Ovary (tissue), 9 donors: ENCODE results near the gene CCDC83. TPM values are rescaled to one million over a fixed set of nuclear protein-coding genes. Genes with fewer than 3 reads are reported as not detected.

ENCODE experiments used
- DNase-seq, 5 donors: peaks; one replicate each; pipeline ENCODE4 v3.0.0-alpha.2; 2019 to 2020
- H3K27ac ChIP-seq, 2 donors: fragments of 200-600 bp; one replicate each; pipeline versions ENCODE4 v1.5.1 to v1.8.0; 2019 to 2022
- H3K27me3 ChIP-seq: fragments of 200-600 bp; one replicate; pipeline ENCODE4 v1.8.0; 2022
- H3K36me3 ChIP-seq: fragments of 200-600 bp; sonication (generic); one replicate; pipeline ENCODE4 v1.5.1; 2019
- H3K4me1 ChIP-seq: one replicate; pipeline ENCODE4 v1.8.1; 2013; ENCODE audit warnings: mild to moderate bottlenecking, moderate library complexity; ENCODE audit not compliant: insufficient read depth
- H3K4me3 ChIP-seq: fragments of 200-600 bp; sonication (generic); one replicate; pipeline ENCODE4 v1.5.1; 2017
- H3K9me3 ChIP-seq, 2 donors: fragments of 200-600 bp in 1 of 2; sonication (generic) in 1 of 2; one replicate each; pipeline versions ENCODE4 v1.5.1 to v1.8.1; 2013 to 2019; ENCODE audit warnings: mild to moderate bottlenecking in 1 of 2, moderate library complexity in 1 of 2
- EP300 ChIP-seq: sonication (generic); formaldehyde crosslinking; IDR thresholded peaks from one replicate; pipeline ENCODE4 v1.6.1; 2017; ENCODE audit warnings: antibody characterized with exemption
- POLR2A ChIP-seq: fragments of 450-650 bp; IDR thresholded peaks from one replicate; pipeline ENCODE4 v1.6.1; 2017; ENCODE audit warnings: antibody characterized with exemption, mild to moderate bottlenecking, moderate library complexity
- WGBS, 3 donors: extraction: QIAGEN DNeasy Blood & Tissue Kit in 1 of 3; methylation state at CpG; one replicate each; pipeline versions ENCODE4 v1.1.5 to v1.1.7; 2013 to 2017; 5-methylcytosine and 5-hydroxymethylcytosine counted together
- intact Hi-C, 4 donors: fragments of 100-400 bp; cut with DNase I; formaldehyde crosslinking; loops; one replicate each; pipeline versions ENCODE4 v1.11.0 to v1.15.1; 2022 to 2023
- polyA plus RNA-seq, 2 donors: library from polyadenylated mRNA; stranded (reverse); fragments of 200-250 nt in 1 of 2; fragments of 350-450 nt in 1 of 2; fragmentation: Illumina TruSeq in 1 of 2; extraction: RNeasy Lipid Tissue Mini Kit (QIAGEN cat#74804) in 1 of 2; gene quantifications; one replicate each; pipeline ENCODE4 v1.2.3, GENCODE V29; 2013 to 2014
- total RNA-seq, 7 donors: library from RNA; depleted of rRNA in 2 of 7; stranded (reverse); fragments of >200 nt in 2 of 7; fragmentation: NEBNext Ultra II Directional in 3 of 7; extraction: Animal tissue kit (Norgen Biotek cat#: 25700) in 3 of 7; gene quantifications; one replicate each; pipeline versions ENCODE4 v1.1.0 to v1.2.4, GENCODE V29; 2016 to 2023
- TF ChIP-seq, protein P1 (sequence below), 3 donors: fragments of 450-650 bp in 2 of 3; fragments of 200-600 bp in 1 of 3; IDR thresholded peaks; one replicate each; pipeline versions ENCODE4 v1.5.1 to v1.8.0; 2016 to 2022; ENCODE audit warnings: antibody characterized with exemption in 3 of 3, mild to moderate bottlenecking in 1 of 3
- donor health status: DM: no; HTN: no; CAD: no; lungs with moderate emphysema.
- donor health status: DM: no; HTN: no; CAD: no.
- donor health status: Bipolar disorder and iron deficiency.
- donor health status: DM: yes; HTN: yes; CAD: no.
- donor health status: DM: no; HTN: no; CAD: no.
- donor health status: DM: yes; HTN: yes; CAD: no.

CCDC83 gene
- total and polyA plus RNA-seq, 9 donors, result not detected

DNA sequence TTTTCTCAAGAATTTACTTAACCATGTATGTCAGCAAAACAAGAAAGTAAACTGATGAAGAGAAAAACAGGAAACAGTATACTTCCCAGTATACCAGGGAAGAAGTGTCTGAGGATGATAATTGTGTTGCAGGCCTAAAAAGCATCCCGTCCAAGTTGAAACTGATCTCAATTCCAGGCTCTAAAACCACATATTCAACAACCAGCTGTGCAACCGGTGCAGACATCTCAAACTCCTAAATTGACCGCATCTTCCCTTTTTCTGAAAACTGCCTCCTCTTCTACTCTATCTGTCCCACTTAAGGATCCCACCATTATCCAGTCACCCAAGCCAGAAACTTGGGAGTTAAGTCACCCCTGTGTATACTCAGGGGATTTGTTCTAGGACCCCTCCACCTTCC, 47.2 kb downstream of the CCDC83 start:
- Histone ChIP-seq H3K4me3 (no peak overlapping the region), H3K27ac (no peak overlapping the region), H3K27me3 (no peaks in the 10 kb centered on the region), H3K9me3 (no peaks in the 10 kb centered on the region), H3K4me1 (no peaks in the 10 kb centered on the region), H3K36me3 (no peaks in the 10 kb centered on the region)
- intact Hi-C loops, result no loop called here
- WGBS, 3 donors, result 82 to 85% (median 84%) methylated on average over 3 of the region's 3 CpGs
- no peak for DNase-seq
- TF ChIP-seq EP300, result no peak
- TF ChIP-seq, protein P1, sequence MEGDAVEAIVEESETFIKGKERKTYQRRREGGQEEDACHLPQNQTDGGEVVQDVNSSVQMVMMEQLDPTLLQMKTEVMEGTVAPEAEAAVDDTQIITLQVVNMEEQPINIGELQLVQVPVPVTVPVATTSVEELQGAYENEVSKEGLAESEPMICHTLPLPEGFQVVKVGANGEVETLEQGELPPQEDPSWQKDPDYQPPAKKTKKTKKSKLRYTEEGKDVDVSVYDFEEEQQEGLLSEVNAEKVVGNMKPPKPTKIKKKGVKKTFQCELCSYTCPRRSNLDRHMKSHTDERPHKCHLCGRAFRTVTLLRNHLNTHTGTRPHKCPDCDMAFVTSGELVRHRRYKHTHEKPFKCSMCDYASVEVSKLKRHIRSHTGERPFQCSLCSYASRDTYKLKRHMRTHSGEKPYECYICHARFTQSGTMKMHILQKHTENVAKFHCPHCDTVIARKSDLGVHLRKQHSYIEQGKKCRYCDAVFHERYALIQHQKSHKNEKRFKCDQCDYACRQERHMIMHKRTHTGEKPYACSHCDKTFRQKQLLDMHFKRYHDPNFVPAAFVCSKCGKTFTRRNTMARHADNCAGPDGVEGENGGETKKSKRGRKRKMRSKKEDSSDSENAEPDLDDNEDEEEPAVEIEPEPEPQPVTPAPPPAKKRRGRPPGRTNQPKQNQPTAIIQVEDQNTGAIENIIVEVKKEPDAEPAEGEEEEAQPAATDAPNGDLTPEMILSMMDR (IDR thresholded peaks at IDR 0.05), result no peak
- no peak for TF ChIP-seq POLR2A

DNA sequence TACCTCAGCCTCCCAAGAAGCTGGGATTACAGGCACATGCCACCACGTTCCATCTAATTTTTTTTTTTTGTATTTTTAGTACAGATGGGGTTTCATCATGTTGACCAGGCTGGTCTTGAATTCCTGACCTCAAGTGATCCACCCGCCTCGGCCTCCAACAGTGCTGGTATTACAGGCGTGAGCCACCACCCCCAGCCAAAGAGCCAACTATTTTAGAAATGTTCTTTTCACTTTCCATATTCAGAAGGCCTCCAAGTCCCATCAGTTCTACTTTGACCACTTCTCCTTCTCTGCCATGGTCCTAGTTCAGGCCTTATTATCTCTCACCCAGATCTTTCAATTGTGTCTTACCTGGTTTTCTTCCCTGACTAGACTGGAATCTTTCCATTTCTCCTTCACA, 48.2 kb downstream of the CCDC83 start:
- no peaks in the 10 kb centered on the region for H3K4me1 ChIP-seq
- H3K36me3 ChIP-seq, result no peaks in the 10 kb centered on the region
- H3K27me3 ChIP-seq, result no peaks in the 10 kb centered on the region
- H3K4me3 ChIP-seq, result no peak overlapping the region
- no peaks in the 10 kb centered on the region for H3K9me3 ChIP-seq
- DNase-seq, result no peak
- TF ChIP-seq, protein P1 (IDR thresholded peaks at IDR 0.05), result no peak
- TF ChIP-seq EP300, result no peak
- no peak for TF ChIP-seq POLR2A
- no peak overlapping the region for H3K27ac ChIP-seq
- 70 to 92% (median 91%) methylated on average over 4 of the region's 4 CpGs for WGBS, 3 donors
- intact Hi-C loops, result no loop called here

DNA sequence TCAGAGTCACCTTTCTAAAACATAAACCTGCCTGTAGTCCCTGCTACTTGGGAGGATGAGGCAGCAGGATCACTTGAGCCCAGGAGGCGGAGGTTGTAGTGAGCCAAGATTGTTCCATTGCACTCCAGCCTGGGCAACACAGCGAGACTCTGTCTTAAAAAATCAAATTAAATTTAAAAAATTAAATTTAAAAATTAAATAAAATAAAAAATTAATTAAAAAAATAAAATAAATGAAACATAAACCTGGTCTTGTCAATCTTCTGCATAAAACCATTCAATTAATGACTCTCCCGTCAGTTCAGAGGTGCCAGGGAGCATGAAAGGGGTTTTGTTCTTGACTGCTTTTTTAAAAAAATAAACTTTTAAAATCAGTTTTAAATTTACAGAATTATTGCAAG, 48.6 kb downstream of the CCDC83 start:
- Histone ChIP-seq H3K4me3 (no peak overlapping the region), H3K9me3 (no peaks in the 10 kb centered on the region), H3K27ac (no peak overlapping the region), H3K36me3 (no peaks in the 10 kb centered on the region), H3K27me3 (no peaks in the 10 kb centered on the region), H3K4me1 (no peaks in the 10 kb centered on the region)
- WGBS, 3 donors, result 94 to 99% (median 97%) methylated on average over 3 of the region's 3 CpGs
- DNase-seq, result no peak
- intact Hi-C loops, result no loop called here
- no peak for TF ChIP-seq EP300
- TF ChIP-seq, protein P1 (IDR thresholded peaks at IDR 0.05), result no peak
- TF ChIP-seq POLR2A, result no peak

DNA sequence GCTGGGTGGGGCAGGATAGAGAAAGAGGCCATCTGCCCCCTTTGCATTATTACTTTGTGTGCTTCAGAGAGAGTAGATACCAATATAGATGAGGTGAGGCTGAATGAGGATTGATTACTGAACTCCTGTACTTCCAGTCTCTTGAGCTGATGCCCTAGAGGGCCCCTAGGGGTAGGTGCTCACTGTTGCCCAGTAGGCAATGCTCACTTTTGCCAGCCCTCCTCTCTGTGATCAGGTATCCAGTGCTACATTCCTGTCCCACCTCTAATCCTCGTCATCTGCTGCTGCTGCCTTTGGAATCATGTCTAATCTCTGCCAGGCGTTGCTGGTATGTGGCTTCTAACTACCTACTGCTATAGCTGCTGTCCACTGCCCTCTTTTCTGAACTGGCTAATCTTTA, 57.2 kb downstream of the CCDC83 start:
- DNase-seq, result no peak
- Histone ChIP-seq H3K9me3 (no peaks in the 10 kb centered on the region), H3K4me1 (no peaks in the 10 kb centered on the region), H3K36me3 (no peaks in the 10 kb centered on the region), H3K4me3 (no peak overlapping the region), H3K27me3 (no peaks in the 10 kb centered on the region), H3K27ac (no peak overlapping the region)
- intact Hi-C loops, result no loop called here
- TF ChIP-seq, protein P1 (IDR thresholded peaks at IDR 0.05), result no peak
- TF ChIP-seq EP300, result no peak
- no peak for TF ChIP-seq POLR2A
- 79 to 87% (median 87%) methylated on average over 2 of the region's 2 CpGs for WGBS, 3 donors

DNA sequence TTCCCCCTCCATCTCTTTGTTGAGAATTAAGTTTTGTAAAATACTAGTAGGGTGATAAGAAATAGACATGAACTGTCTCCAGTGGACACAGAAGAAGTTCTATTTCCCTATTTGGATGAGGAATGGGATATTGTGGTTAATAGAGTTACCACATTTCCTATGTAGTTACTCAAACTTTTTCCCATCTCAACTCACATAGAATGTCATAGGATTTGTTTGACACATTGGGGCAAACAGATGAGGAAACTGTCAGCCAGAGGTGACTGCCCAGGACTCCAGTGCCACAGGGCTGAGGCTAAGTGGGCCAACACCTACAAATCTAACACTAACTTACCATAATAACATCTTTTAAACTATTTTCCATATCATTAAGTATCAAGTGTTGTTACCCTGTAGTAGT, 58.3 kb downstream of the CCDC83 start:
- Histone ChIP-seq H3K36me3 (no peaks in the 10 kb centered on the region), H3K9me3 (no peaks in the 10 kb centered on the region), H3K4me3 (no peak overlapping the region), H3K27me3 (no peaks in the 10 kb centered on the region), H3K4me1 (no peaks in the 10 kb centered on the region), H3K27ac (no peak overlapping the region)
- DNase-seq, result no peak
- TF ChIP-seq POLR2A, result no peak
- intact Hi-C loops, result no loop called here
